ENCODE data around the gene TMEM243. TPM values are rescaled to one million over a fixed set of nuclear protein-coding genes. Genes with fewer than 3 reads are reported as not detected.

Gene TMEM243
- total RNA-seq, 1 experiment from 2014 or later = 57.4 TPM

Other genes starting within 250 kb of the TMEM243 start
- gene ELAPOR2, start 160.1 kb downstream of the TMEM243 start, total RNA-seq (2014; rRNA removed; shearing (Covaris generic)) = 28.7 and 50.1 TPM in 2 replicates
- 39.3 and 44.7 TPM in 2 replicates for gene DMTF1, start 67.3 kb downstream of the TMEM243 start, total RNA-seq (2014; rRNA removed; shearing (Covaris generic))
- gene CROT, start 125.9 kb upstream of the TMEM243 start, total RNA-seq (2014; rRNA removed; shearing (Covaris generic)) = 3.7 and 11.0 TPM in 2 replicates

Data from G401 (cell line).